ENCODE data around the gene SDK2. TPM values are rescaled to one million over a fixed set of nuclear protein-coding genes. Genes with fewer than 3 reads are reported as not detected.

SDK2 gene
- total and polyA plus RNA-seq, 2 of the 8 experiments (the other 6 are each of a cell fraction or from before 2014, with no cell fraction given), result 3.9 to 4.1 TPM

DNA sequence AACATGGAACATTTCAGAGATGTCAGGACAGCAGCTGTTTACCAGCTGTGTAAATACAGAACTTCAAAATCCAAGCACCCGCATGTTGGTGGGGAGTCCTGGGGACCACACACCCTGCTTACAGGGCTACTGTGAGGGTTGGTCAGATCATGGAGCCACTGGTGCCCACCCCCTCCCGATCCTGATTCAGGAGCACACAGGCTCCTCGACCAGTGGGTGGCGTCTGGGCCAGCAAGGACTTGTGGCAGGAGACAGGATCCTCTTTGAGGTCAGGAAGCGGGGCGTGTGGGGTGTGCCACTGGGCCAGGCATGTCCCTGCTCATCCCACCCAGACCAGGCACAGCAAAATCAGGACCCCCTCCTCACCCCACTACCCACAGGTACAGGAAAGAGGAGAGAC, 83.6 kb downstream of the SDK2 start:
- H4K20me1 ChIP-seq (replicated peaks in 1 of 2; ENCODE audit: control insufficient read depth in 1 of 2, insufficient read depth in 2 of 2, low read length in 2 of 2), result no peaks in the 10 kb centered on the region

More for the DNA sequence above, 83.6 kb downstream of the SDK2 start:
- CTCF ChIA-PET (ENCODE audit: partially characterized antibody), result interaction anchor here (0.7 to 2.9 kb wide), 5 partner anchors 9 to 46 kb away, joined by 3 to 11 read pairs (median 4); no protein-coding TSS in a partner anchor
- Histone ChIP-seq H3K79me1 (ENCODE audit: low read depth, low read length) (no peaks in the 10 kb centered on the region), H3K14ac (ENCODE audit: insufficient read length) (no peak overlapping the region), H3K9me3 (ENCODE audit: insufficient read depth in 2 of 2, low read depth in 1 of 2, low read length in 1 of 2) (no peaks in the 10 kb centered on the region), H3K27ac (ENCODE audit: low read depth, low read length) (no peak overlapping the region), H3K4ac (replicated peaks; ENCODE audit: insufficient read length, low read depth, low read length) (no peak overlapping the region), H4K8ac (ENCODE audit: extremely low read depth, insufficient read depth, low read length) (no peak overlapping the region), H3K56ac (replicated peaks; ENCODE audit: insufficient read length, low read depth, low read length) (no peak overlapping the region), H3K4me3 (ENCODE audit: extremely low read depth in 1 of 4, insufficient read depth in 2 of 4, low read depth in 3 of 4, low read length in 4 of 4) (no peak overlapping the region), H2BK12ac (ENCODE audit: low read depth, low read length) (peak overlapping the region; percentile 22; the same call in 1 of the 2 replicates), H4K91ac (replicated peaks; ENCODE audit: insufficient read length, low read length) (peak overlapping the region; percentile 72), H2BK20ac (ENCODE audit: low read length) (no peak overlapping the region), H3K4me1 (replicated peaks in 1 of 4; ENCODE audit: control insufficient read depth in 3 of 4, insufficient read depth in 4 of 4, low read length in 3 of 4) (peaks cover 2 to 24% (median 13%) of the 10 kb centered on the region in 4 experiments), H2BK15ac (ENCODE audit: low read length) (no peak overlapping the region), H3K23ac (ENCODE audit: insufficient read length) (no peak overlapping the region), H4K5ac (ENCODE audit: insufficient read length, low read depth, low read length) (no peak overlapping the region), H3K9ac (replicated peaks in 1 of 4; ENCODE audit: extremely low read depth in 1 of 4, low read depth in 3 of 4, low read length in 3 of 4) (no peak overlapping the region), H2BK5ac (ENCODE audit: low read depth, low read length) (peak overlapping the region; percentile 60), H2BK120ac (replicated peaks; ENCODE audit: low read depth, low read length) (peak overlapping the region; percentile 52), H3K4me2 (ENCODE audit: insufficient read depth in 1 of 2, low read depth in 2 of 2, low read length in 2 of 2) (no peak overlapping the region), H2AFZ (ENCODE audit: low read length) (no peak overlapping the region), H2AK5ac (ENCODE audit: low read depth, low read length) (no peak overlapping the region; the same call in 1 of the 2 replicates), H3K79me2 (ENCODE audit: control insufficient read depth in 1 of 2, insufficient read depth in 2 of 2, low read length in 2 of 2) (no peaks in the 10 kb centered on the region), H3K36me3 (ENCODE audit: control insufficient read depth in 2 of 4, insufficient read depth in 4 of 4, low read length in 3 of 4) (no peaks in the 10 kb centered on the region), H3K27me3 (replicated peaks in 1 of 4; ENCODE audit: control insufficient read depth in 3 of 4, extremely low read depth in 1 of 4, insufficient read depth in 3 of 4, low read length in 3 of 4) (no peaks in the 10 kb centered on the region), H3K18ac (ENCODE audit: extremely low read depth, low read length) (no peak overlapping the region; the same call in 1 of the 2 replicates), H3K23me2 (ENCODE audit: low read depth, low read length) (no peaks in the 10 kb centered on the region)
- POLR2A ChIA-PET (ENCODE audit: partially characterized antibody), result interaction anchor here (1.4 kb wide), 1 partner anchor 9 kb away, joined by 3 read pairs; no protein-coding TSS in a partner anchor
- FAIRE-seq (no peak), DNase-seq (ENCODE audit: low read depth in 1 of 2, low spot score in 2 of 2) (no peak)
- TF ChIP-seq RAD21 (IDR thresholded peaks at IDR 0.05 in 1 of 2, conservative IDR thresholded peaks at IDR 0.05 in 1 of 2; ENCODE audit: low read depth in 2 of 2, low read length in 2 of 2) (peak; percentile 41 to 59; a peak in 3 of 4 replicates), CBX5 (IDR thresholded peaks at IDR 0.05; ENCODE audit: low read depth, low read length) (no peak)
- TF ChIP-seq, protein P1, sequence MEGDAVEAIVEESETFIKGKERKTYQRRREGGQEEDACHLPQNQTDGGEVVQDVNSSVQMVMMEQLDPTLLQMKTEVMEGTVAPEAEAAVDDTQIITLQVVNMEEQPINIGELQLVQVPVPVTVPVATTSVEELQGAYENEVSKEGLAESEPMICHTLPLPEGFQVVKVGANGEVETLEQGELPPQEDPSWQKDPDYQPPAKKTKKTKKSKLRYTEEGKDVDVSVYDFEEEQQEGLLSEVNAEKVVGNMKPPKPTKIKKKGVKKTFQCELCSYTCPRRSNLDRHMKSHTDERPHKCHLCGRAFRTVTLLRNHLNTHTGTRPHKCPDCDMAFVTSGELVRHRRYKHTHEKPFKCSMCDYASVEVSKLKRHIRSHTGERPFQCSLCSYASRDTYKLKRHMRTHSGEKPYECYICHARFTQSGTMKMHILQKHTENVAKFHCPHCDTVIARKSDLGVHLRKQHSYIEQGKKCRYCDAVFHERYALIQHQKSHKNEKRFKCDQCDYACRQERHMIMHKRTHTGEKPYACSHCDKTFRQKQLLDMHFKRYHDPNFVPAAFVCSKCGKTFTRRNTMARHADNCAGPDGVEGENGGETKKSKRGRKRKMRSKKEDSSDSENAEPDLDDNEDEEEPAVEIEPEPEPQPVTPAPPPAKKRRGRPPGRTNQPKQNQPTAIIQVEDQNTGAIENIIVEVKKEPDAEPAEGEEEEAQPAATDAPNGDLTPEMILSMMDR (IDR thresholded peaks at IDR 0.05; ENCODE audit: control extremely low read depth in 1 of 3, insufficient read depth in 1 of 3, low read depth in 1 of 3, low read length in 3 of 3), result peak; percentile 29 to 59 (median 56); a peak in 3 of 4 replicates
- TF ChIP-seq, protein P2, sequence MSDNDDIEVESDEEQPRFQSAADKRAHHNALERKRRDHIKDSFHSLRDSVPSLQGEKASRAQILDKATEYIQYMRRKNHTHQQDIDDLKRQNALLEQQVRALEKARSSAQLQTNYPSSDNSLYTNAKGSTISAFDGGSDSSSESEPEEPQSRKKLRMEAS (IDR thresholded peaks at IDR 0.05), result peak; percentile 26; the same call in 1 of the 2 replicates
- WGBS, 2 experiments (ENCODE audit: extremely low coverage in 1 of 2, insufficient coverage in 1 of 2, insufficient read length in 1 of 2, insufficient replicate concordance in 2 of 2, low coverage in 1 of 2, low lambda C conversion rate in 2 of 2, missing lambda C conversion rate in 1 of 2), result 67% methylated on average over 6 of the region's 6 CpGs; no CpG with 5 or more reads in 1 of the 2 experiments
